ENCODE measurements around the gene MX1.

Gene MX1

GRCh38 chr21:41460578-41461527, 34.8 kb downstream of the MX1 start:
- no peaks in the 10 kb centered on the region for H3K4me1 ChIP-seq (ENCODE audit: control insufficient read depth, insufficient read depth, low read length, poor library complexity, severe bottlenecking)
- WGBS, 2 experiments (ENCODE audit: insufficient coverage in 2 of 2): 56 to 57% methylated on average over 8 to 10 of the region's 17 CpGs
- H3K36me3 ChIP-seq (ENCODE audit: control insufficient read depth, insufficient read depth, low read length): no peaks in the 10 kb centered on the region

DNA sequence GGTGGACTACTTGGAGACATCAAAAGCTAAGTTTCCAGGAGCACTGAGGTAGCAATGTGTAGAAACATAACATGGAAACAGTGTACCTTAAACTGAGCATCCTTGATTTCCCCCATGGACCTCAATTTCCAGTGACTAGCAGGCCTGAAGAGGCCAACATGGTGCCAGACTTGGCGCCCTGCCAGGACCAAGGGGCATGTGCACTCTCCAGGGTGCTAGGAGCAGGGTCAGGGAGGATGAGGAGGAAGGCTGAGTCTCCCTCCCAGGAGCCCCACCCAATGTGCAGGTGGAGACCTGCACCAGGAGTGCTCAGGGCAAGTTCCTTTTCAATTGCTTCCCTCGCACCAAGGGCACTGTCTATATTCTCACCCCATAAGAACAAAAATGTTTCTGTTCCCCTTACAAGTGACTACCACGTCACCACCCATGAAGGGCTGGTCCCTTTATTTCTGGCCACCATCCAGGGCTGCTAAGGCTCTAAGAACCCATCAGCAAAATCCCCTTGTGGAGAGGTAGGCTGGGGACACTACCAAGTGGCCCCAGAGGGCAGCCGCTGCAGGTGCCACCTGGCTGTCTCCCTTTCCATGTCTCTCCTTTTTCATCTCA, 39.2 kb downstream of the MX1 start:
- no peaks in the 10 kb centered on the region for H3K36me3 ChIP-seq (ENCODE audit: control insufficient read depth, insufficient read depth, low read length)
- H3K27ac ChIP-seq (ENCODE audit: low read depth, low read length, severe bottlenecking): no peak overlapping the region
- peaks cover 3% of the 10 kb centered on the region for H3K4me1 ChIP-seq (ENCODE audit: control insufficient read depth, insufficient read depth, low read length, poor library complexity, severe bottlenecking)
- H3K4me3 ChIP-seq (ENCODE audit: extremely low read depth, insufficient read depth, low read length, poor library complexity, severe bottlenecking): no peak overlapping the region
- 81 to 92% methylated on average over 4 of the region's 4 CpGs for WGBS, 2 experiments (ENCODE audit: insufficient coverage in 2 of 2)
- peaks cover 5% of the 10 kb centered on the region for H3K9me3 ChIP-seq (ENCODE audit: control insufficient read depth, low read length)

More at GRCh38 chr21:41460578-41461527, 34.8 kb downstream of the MX1 start:
- H3K27ac ChIP-seq (ENCODE audit: low read depth, low read length, severe bottlenecking): no peak overlapping the region
- no peak overlapping the region for H3K4me3 ChIP-seq (ENCODE audit: extremely low read depth, insufficient read depth, low read length, poor library complexity, severe bottlenecking)
- peaks cover 5% of the 10 kb centered on the region for H3K9me3 ChIP-seq (ENCODE audit: control insufficient read depth, low read length)

DNA sequence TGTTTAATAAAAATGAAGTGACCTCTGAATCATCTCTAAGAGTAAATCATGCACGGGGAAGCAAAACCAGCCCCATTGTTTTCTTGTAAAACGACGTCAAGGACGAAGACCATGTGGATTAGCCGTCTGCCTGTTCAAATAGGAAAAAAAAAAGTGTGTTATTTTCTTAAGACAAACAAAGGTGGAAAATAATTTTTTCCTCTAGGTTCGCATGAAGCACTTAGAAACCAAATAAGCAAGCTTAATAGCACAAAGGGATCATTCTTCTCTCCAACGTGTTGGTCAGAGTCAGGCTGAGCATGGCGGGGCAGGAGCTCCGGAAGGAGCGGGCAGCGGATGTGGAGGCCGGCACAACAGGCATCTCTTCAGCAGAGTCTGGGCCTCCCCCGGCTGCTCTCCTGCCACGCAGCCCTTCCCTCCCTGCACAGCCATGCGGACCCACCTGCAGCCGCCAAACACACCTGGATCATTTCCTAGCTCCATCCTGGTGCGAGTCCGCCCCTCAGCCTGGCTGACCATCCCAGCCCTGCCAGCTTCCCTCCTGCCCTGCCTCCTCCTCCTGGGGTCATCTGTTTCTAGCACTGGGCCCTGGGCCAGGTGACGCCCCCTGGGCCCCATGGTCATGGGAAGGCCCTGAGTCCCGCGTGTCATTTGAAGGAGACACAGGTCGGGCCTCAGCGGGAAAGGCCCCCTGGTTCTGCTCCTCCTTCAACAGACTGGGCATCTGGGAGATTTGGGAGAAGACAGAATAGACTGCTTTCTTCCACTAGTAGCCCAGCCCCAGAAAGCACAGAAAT, 40.2 kb downstream of the MX1 start:
- H3K36me3 ChIP-seq (ENCODE audit: control insufficient read depth, insufficient read depth, low read length): no peaks in the 10 kb centered on the region
- no peak overlapping the region for H3K4me3 ChIP-seq (ENCODE audit: extremely low read depth, insufficient read depth, low read length, poor library complexity, severe bottlenecking)
- H3K27ac ChIP-seq (ENCODE audit: low read depth, low read length, severe bottlenecking): no peak overlapping the region
- H3K4me1 ChIP-seq (ENCODE audit: control insufficient read depth, insufficient read depth, low read length, poor library complexity, severe bottlenecking): peaks cover 3% of the 10 kb centered on the region
- 91 to 97% methylated on average over 16 to 18 of the region's 23 CpGs for WGBS, 2 experiments (ENCODE audit: insufficient coverage in 2 of 2)
- peaks cover 5% of the 10 kb centered on the region for H3K9me3 ChIP-seq (ENCODE audit: control insufficient read depth, low read length)

DNA sequence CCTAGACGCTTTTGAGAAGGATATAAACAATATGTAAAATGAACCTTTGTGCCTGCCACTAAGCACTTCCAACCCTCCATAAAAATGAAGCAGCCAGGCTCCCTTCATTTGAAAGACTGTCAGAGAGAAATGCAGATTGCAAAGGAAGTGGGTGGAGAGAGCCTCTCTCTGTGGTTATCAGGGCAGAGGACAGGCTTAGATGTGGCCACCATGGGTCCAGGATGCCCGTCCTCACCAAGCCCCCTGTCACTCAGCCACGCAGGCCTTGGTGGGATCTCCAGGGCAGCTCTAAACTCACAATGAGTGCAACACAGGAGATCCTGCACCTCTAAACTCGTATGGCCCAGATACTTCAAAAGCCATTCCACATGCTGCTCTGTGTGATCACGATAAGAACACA, 44.0 kb downstream of the MX1 start:
- 70 to 71% methylated on average over 4 of the region's 5 CpGs for WGBS, 2 experiments (ENCODE audit: insufficient coverage in 2 of 2)
- no peak overlapping the region for H3K4me3 ChIP-seq (ENCODE audit: extremely low read depth, insufficient read depth, low read length, poor library complexity, severe bottlenecking)
- no peak overlapping the region for H3K27ac ChIP-seq (ENCODE audit: low read depth, low read length, severe bottlenecking)
- no peaks in the 10 kb centered on the region for H3K9me3 ChIP-seq (ENCODE audit: control insufficient read depth, low read length)
- peaks cover 3% of the 10 kb centered on the region for H3K4me1 ChIP-seq (ENCODE audit: control insufficient read depth, insufficient read depth, low read length, poor library complexity, severe bottlenecking)
- no peaks in the 10 kb centered on the region for H3K36me3 ChIP-seq (ENCODE audit: control insufficient read depth, insufficient read depth, low read length)

GRCh38 chr21:41472753-41473548, 46.9 kb downstream of the MX1 start:
- no peaks in the 10 kb centered on the region for H3K36me3 ChIP-seq (ENCODE audit: control insufficient read depth, insufficient read depth, low read length)
- no peak overlapping the region for H3K4me3 ChIP-seq (ENCODE audit: extremely low read depth, insufficient read depth, low read length, poor library complexity, severe bottlenecking)
- H3K27ac ChIP-seq (ENCODE audit: low read depth, low read length, severe bottlenecking): no peak overlapping the region
- no peaks in the 10 kb centered on the region for H3K9me3 ChIP-seq (ENCODE audit: control insufficient read depth, low read length)
- 92 to 95% methylated on average over 22 to 29 of the region's 33 CpGs for WGBS, 2 experiments (ENCODE audit: insufficient coverage in 2 of 2)
- H3K4me1 ChIP-seq (ENCODE audit: control insufficient read depth, insufficient read depth, low read length, poor library complexity, severe bottlenecking): peaks cover 11% of the 10 kb centered on the region

GRCh38 chr21:41475714-41476420, 49.8 kb downstream of the MX1 start:
- WGBS, 2 experiments (ENCODE audit: insufficient coverage in 2 of 2): 65 to 83% methylated on average over 10 to 13 of the region's 15 CpGs
- no peaks in the 10 kb centered on the region for H3K36me3 ChIP-seq (ENCODE audit: control insufficient read depth, insufficient read depth, low read length)
- no peak overlapping the region for H3K27ac ChIP-seq (ENCODE audit: low read depth, low read length, severe bottlenecking)

GRCh38 chr21:41477641-41478318, 51.7 kb downstream of the MX1 start:
- Histone ChIP-seq H3K9me3 (ENCODE audit: control insufficient read depth, low read length) (no peaks in the 10 kb centered on the region), H3K27ac (ENCODE audit: low read depth, low read length, severe bottlenecking) (no peak overlapping the region), H3K36me3 (ENCODE audit: control insufficient read depth, insufficient read depth, low read length) (no peaks in the 10 kb centered on the region), H3K4me3 (ENCODE audit: extremely low read depth, insufficient read depth, low read length, poor library complexity, severe bottlenecking) (no peak overlapping the region), H3K4me1 (ENCODE audit: control insufficient read depth, insufficient read depth, low read length, poor library complexity, severe bottlenecking) (peaks cover 14% of the 10 kb centered on the region)
- WGBS, 2 experiments (ENCODE audit: insufficient coverage in 2 of 2): 24 to 34% methylated on average over 10 of the region's 15 CpGs

More at GRCh38 chr21:41475714-41476420, 49.8 kb downstream of the MX1 start:
- peaks cover 8% of the 10 kb centered on the region for H3K4me1 ChIP-seq (ENCODE audit: control insufficient read depth, insufficient read depth, low read length, poor library complexity, severe bottlenecking)
- H3K4me3 ChIP-seq (ENCODE audit: extremely low read depth, insufficient read depth, low read length, poor library complexity, severe bottlenecking): no peak overlapping the region
- no peaks in the 10 kb centered on the region for H3K9me3 ChIP-seq (ENCODE audit: control insufficient read depth, low read length)

DNA sequence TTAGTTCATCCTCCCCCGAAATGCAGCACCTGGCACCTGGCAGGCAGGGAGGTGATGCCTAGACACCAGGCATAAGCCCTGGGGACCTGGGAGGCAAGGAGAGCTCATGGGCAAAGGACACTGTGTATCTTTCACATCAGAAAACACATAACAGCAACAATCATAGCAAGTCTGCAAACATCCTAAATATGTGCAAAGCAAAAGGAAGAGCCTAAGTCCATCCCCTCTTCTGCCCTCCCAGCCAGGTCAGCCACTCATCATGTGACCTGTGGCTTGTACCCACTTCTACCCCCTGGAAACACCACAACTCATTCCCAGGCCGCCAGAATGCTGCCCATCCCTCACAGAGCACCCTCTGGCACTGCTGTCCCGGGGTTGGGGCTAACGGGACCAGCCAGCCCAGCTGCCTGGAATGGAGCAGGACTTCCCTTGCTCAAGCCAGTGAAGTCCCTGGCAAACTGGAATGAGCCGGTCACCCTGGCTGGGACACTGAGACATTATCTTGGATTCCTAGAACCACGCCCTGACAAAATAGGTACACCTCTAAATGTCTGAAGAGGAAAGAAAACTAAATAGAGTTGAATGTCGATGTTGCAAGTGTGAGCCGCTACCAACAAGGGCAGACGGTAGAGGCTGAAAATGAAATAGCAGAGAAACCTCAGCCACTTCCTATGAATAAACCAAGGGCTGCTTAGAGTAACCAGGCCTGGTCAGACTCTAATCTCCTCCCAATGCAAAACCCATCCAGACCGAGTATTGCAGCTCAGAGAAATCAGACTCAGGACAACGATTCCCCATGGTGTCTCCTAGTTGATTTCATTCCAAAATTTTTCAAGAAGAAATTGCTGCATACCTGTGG, 52.5 kb downstream of the MX1 start:
- Histone ChIP-seq H3K27ac (ENCODE audit: low read depth, low read length, severe bottlenecking) (no peak overlapping the region), H3K4me3 (ENCODE audit: extremely low read depth, insufficient read depth, low read length, poor library complexity, severe bottlenecking) (no peak overlapping the region), H3K9me3 (ENCODE audit: control insufficient read depth, low read length) (no peaks in the 10 kb centered on the region), H3K36me3 (ENCODE audit: control insufficient read depth, insufficient read depth, low read length) (no peaks in the 10 kb centered on the region), H3K4me1 (ENCODE audit: control insufficient read depth, insufficient read depth, low read length, poor library complexity, severe bottlenecking) (peaks cover 14% of the 10 kb centered on the region)
- WGBS, 2 experiments (ENCODE audit: insufficient coverage in 2 of 2): 89 to 91% methylated on average over 10 to 11 of the region's 11 CpGs

DNA sequence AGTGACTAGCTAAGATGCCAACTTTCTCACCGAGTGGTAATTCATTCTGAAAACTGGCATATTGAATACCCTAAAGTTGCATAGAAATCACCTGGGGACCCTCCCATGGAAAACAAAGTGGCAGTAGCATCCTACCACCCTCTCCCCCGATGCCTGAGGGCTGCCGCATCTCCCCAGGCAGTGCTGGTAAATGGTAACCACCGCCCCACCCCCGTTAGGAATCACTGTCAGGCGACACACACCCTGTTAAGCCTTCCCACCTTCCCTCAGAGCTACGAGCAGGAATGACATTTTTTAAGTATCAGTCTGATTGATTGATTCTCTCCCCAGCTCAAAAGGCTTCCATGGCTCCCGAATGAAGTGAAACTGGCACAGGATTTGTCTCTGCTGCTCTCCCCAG, 53.6 kb downstream of the MX1 start:
- Histone ChIP-seq H3K4me1 (ENCODE audit: control insufficient read depth, insufficient read depth, low read length, poor library complexity, severe bottlenecking) (peaks cover 14% of the 10 kb centered on the region), H3K36me3 (ENCODE audit: control insufficient read depth, insufficient read depth, low read length) (no peaks in the 10 kb centered on the region), H3K9me3 (ENCODE audit: control insufficient read depth, low read length) (no peaks in the 10 kb centered on the region), H3K27ac (ENCODE audit: low read depth, low read length, severe bottlenecking) (no peak overlapping the region), H3K4me3 (ENCODE audit: extremely low read depth, insufficient read depth, low read length, poor library complexity, severe bottlenecking) (no peak overlapping the region)
- WGBS, 2 experiments (ENCODE audit: insufficient coverage in 2 of 2): 59 to 76% methylated on average over 6 of the region's 8 CpGs
